ENCODE results near the gene CCDC78.

DNA sequence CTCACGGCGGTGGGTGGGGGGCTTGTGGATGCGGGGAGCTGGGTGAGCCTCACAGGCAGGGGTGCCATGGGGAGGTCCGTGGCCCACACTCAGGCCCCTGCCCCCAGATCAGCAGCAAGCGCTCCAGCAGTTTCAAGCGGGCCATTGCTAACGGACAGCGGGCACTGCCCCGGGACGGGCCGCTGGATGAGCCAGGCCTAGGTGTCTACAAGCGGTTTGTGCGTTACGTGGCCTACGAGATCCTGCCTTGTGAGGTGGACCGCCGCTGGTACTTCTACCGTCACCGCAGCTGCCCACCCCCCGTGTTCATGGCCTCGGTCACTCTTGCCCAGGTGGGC, 49.7 kb downstream of the CCDC78 start:
- TF ChIP-seq POLR2AphosphoS5 (IDR thresholded peaks at IDR 0.05; ENCODE audit: low read depth, low read length) (no peak), POLR2A (IDR thresholded peaks at IDR 0.05; ENCODE audit: low read depth, low read length) (no peak), TAF1 (IDR thresholded peaks at IDR 0.05; ENCODE audit: borderline replicate concordance, low read depth, low read length) (no peak)
